Thoracic aorta (tissue), 2 donors: ENCODE results near the gene CCDC12. TPM values are rescaled to one million over a fixed set of nuclear protein-coding genes. Genes with fewer than 3 reads are reported as not detected.

Experiments
- ATAC-seq: fragments of 150-250 bp; one replicate; pipeline ENCODE4 v1.8.0; 2017; ENCODE audit warnings: low read depth; ENCODE audit not compliant: insufficient number of reproducible peaks, low FRiP score
- DNase-seq: peaks from one replicate; pipeline ENCODE4 v3.0.0-alpha.2; 2020; ENCODE audit warnings: low spot score
- H3K27ac ChIP-seq, 2 donors: fragments of 200-600 bp; sonication (generic); 1 replicate in 1 of 2; 2 replicates in 1 of 2; pipeline ENCODE4 v1.5.1; 2016; ENCODE audit warnings: mild to moderate bottlenecking in 2 of 2, moderate library complexity in 2 of 2
- H3K27me3 ChIP-seq: fragments of 200-600 bp; sonication (generic); replicated peaks from 2 replicates; pipeline ENCODE4 v1.6.0; 2016; ENCODE audit warnings: mild to moderate bottlenecking; ENCODE audit not compliant: insufficient read depth
- H3K36me3 ChIP-seq: fragments of 200-600 bp; sonication (generic); one replicate; pipeline ENCODE4 v1.5.1; 2016
- H3K4me1 ChIP-seq, 2 donors: fragments of 200-600 bp; sonication (generic); 1 replicate in 1 of 2; 2 replicates in 1 of 2; pipeline versions ENCODE4 v1.5.1 to v1.6.0; 2016; ENCODE audit warnings: low read depth in 2 of 2, mild to moderate bottlenecking in 1 of 2; ENCODE audit not compliant: control insufficient read depth in 1 of 2
- H3K4me3 ChIP-seq: fragments of 200-600 bp; sonication (generic); 2 replicates; pipeline ENCODE4 v1.5.1; 2016; ENCODE audit warnings: mild to moderate bottlenecking
- H3K9me3 ChIP-seq: fragments of 200-600 bp; sonication (generic); 2 replicates; pipeline ENCODE4 v1.5.1; 2016
- total RNA-seq, 2 donors: library from RNA; depleted of rRNA; stranded (reverse); fragments of >200 nt; gene quantifications; one replicate each; pipeline versions ENCODE4 v1.1.0 to v1.2.3, GENCODE V29; 2016
- TF ChIP-seq, protein P1 (sequence below): fragments of 200-600 bp; sonication (generic); IDR thresholded peaks from one replicate; pipeline ENCODE4 v1.5.1; 2019; ENCODE audit warnings: antibody characterized with exemption

CCDC12 gene
- total RNA-seq, 2 donors from 2014 or later = 29.8 to 58.8 TPM

- no peaks in the 10 kb centered on the region for H3K27me3 ChIP-seq
- DNase-seq = no peak
- ATAC-seq = no peak
- no peaks in the 10 kb centered on the region for H3K9me3 ChIP-seq
- H3K36me3 ChIP-seq = no peaks in the 10 kb centered on the region
- TF ChIP-seq, protein P1, sequence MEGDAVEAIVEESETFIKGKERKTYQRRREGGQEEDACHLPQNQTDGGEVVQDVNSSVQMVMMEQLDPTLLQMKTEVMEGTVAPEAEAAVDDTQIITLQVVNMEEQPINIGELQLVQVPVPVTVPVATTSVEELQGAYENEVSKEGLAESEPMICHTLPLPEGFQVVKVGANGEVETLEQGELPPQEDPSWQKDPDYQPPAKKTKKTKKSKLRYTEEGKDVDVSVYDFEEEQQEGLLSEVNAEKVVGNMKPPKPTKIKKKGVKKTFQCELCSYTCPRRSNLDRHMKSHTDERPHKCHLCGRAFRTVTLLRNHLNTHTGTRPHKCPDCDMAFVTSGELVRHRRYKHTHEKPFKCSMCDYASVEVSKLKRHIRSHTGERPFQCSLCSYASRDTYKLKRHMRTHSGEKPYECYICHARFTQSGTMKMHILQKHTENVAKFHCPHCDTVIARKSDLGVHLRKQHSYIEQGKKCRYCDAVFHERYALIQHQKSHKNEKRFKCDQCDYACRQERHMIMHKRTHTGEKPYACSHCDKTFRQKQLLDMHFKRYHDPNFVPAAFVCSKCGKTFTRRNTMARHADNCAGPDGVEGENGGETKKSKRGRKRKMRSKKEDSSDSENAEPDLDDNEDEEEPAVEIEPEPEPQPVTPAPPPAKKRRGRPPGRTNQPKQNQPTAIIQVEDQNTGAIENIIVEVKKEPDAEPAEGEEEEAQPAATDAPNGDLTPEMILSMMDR = no peak
- H3K27ac ChIP-seq = no peak overlapping the region
- H3K4me3 ChIP-seq = no peak overlapping the region
- peaks cover 15 to 26% of the 10 kb centered on the region in 2 donors for H3K4me1 ChIP-seq
Observed at GRCh38 chr3:46900007-46900292, 76.6 kb downstream of the CCDC12 start.

- H3K4me1 ChIP-seq = peaks cover 15 to 26% of the 10 kb centered on the region in 2 donors
- no peaks in the 10 kb centered on the region for H3K27me3 ChIP-seq
- DNase-seq (no peak), ATAC-seq (no peak)
- TF ChIP-seq, protein P1 = no peak
- no peaks in the 10 kb centered on the region for H3K9me3 ChIP-seq
- H3K27ac ChIP-seq = no peak overlapping the region
- H3K36me3 ChIP-seq = no peaks in the 10 kb centered on the region
- H3K4me3 ChIP-seq = peak overlapping the region; percentile 63
Observed at GRCh38 chr3:46899151-46900006, 77.2 kb downstream of the CCDC12 start.

GRCh38 chr3:46898321-46899150 lies 78.0 kb downstream of the CCDC12 start:
- Histone ChIP-seq H3K4me3 (peak overlapping the region; percentile 63), H3K27me3 (no peaks in the 10 kb centered on the region)

GRCh38 chr3:46897829-46898320 lies 78.7 kb downstream of the CCDC12 start:
- no peaks in the 10 kb centered on the region for H3K36me3 ChIP-seq
- H3K4me1 ChIP-seq = peaks cover 19 to 37% of the 10 kb centered on the region in 2 donors
- TF ChIP-seq, protein P1 = no peak
- no peaks in the 10 kb centered on the region for H3K9me3 ChIP-seq
- no peaks in the 10 kb centered on the region for H3K27me3 ChIP-seq
- H3K27ac ChIP-seq = no peak overlapping the region
- H3K4me3 ChIP-seq = no peak overlapping the region
- ATAC-seq (no peak), DNase-seq (no peak)

More at GRCh38 chr3:46898321-46899150, 78.0 kb downstream of the CCDC12 start:
- no peak for DNase-seq
- H3K9me3 ChIP-seq = no peaks in the 10 kb centered on the region
- peaks cover 15 to 30% of the 10 kb centered on the region in 2 donors for H3K4me1 ChIP-seq
- no peak overlapping the region for H3K27ac ChIP-seq
- H3K36me3 ChIP-seq = no peaks in the 10 kb centered on the region
- TF ChIP-seq, protein P1 = no peak
- ATAC-seq = no peak

GRCh38 chr3:46897031-46897430 lies 79.5 kb downstream of the CCDC12 start:
- Histone ChIP-seq H3K27me3 (no peaks in the 10 kb centered on the region), H3K36me3 (no peaks in the 10 kb centered on the region), H3K27ac (no peak overlapping the region), H3K4me1 (peaks cover 23 to 45% of the 10 kb centered on the region in 2 donors), H3K4me3 (no peak overlapping the region), H3K9me3 (no peaks in the 10 kb centered on the region)
- TF ChIP-seq, protein P1 = no peak
- ATAC-seq = no peak
- no peak for DNase-seq
